Raji (cell line): ENCODE measurements around the gene BAZ2B.

Experiments
- POLR2A ChIP-seq: IDR thresholded peaks from 2 replicates; pipeline ENCODE4 v1.6.1; 2011; ENCODE audit warnings: low read depth, low read length, control low read depth; ENCODE audit not compliant: insufficient read depth

The BAZ2B gene

GRCh38 chr2:159489476-159489875 is 126.9 kb downstream of the BAZ2B start:
- no peak for TF ChIP-seq POLR2A

- TF ChIP-seq POLR2A = no peak
Measured at GRCh38 chr2:159484532-159484931, 131.8 kb downstream of the BAZ2B start.

GRCh38 chr2:159476329-159476728 is 140.0 kb downstream of the BAZ2B start:
- no peak for TF ChIP-seq POLR2A

- no peak for TF ChIP-seq POLR2A
Measured at GRCh38 chr2:159475793-159476192, 140.6 kb downstream of the BAZ2B start.

- no peak for TF ChIP-seq POLR2A
Measured at GRCh38 chr2:159471340-159471739, 145.0 kb downstream of the BAZ2B start.

GRCh38 chr2:159468257-159468656 is 148.1 kb downstream of the BAZ2B start:
- no peak for TF ChIP-seq POLR2A

- no peak for TF ChIP-seq POLR2A
Measured at GRCh38 chr2:159462961-159463360, 153.4 kb downstream of the BAZ2B start.

GRCh38 chr2:159462201-159462785 is 154.1 kb downstream of the BAZ2B start:
- TF ChIP-seq POLR2A = no peak

- no peak for TF ChIP-seq POLR2A
Measured at GRCh38 chr2:159461076-159461475, 155.3 kb downstream of the BAZ2B start.

GRCh38 chr2:159460227-159460626 is 156.1 kb downstream of the BAZ2B start:
- no peak for TF ChIP-seq POLR2A

GRCh38 chr2:159459279-159459678 is 157.1 kb downstream of the BAZ2B start:
- no peak for TF ChIP-seq POLR2A

GRCh38 chr2:159457589-159457988 is 158.8 kb downstream of the BAZ2B start:
- TF ChIP-seq POLR2A = no peak

- no peak for TF ChIP-seq POLR2A
Measured at GRCh38 chr2:159456500-159457426, 159.6 kb downstream of the BAZ2B start.

GRCh38 chr2:159455330-159455918 is 160.9 kb downstream of the BAZ2B start:
- TF ChIP-seq POLR2A = no peak

GRCh38 chr2:159454185-159454584 is 162.2 kb downstream of the BAZ2B start:
- no peak for TF ChIP-seq POLR2A

- TF ChIP-seq POLR2A = no peak
Measured at GRCh38 chr2:159450180-159450579, 166.2 kb downstream of the BAZ2B start.
